Thyroid gland (tissue), 4 donors: ENCODE results near the gene CCDC24.

Source experiments
- CTCF ChIP-seq, 6 experiments: fragments of 200-600 bp in 3 of 6; fragments of 450-650 bp in 3 of 6; sonication (generic) in 3 of 6; IDR thresholded peaks; one replicate each; pipeline ENCODE4 v1.5.1; 2016 to 2019; ENCODE audit warnings: antibody characterized with exemption in 6 of 6, mild to moderate bottlenecking in 2 of 6, inconsistent platforms in 1 of 6, moderate library complexity in 1 of 6
- POLR2A ChIP-seq, 2 donors: fragments of 450-650 bp; IDR thresholded peaks; one replicate each; pipeline ENCODE4 v1.6.1; 2017; ENCODE audit warnings: antibody characterized with exemption in 2 of 2, mild to moderate bottlenecking in 2 of 2, moderate library complexity in 1 of 2

GRCh38 chr1:43956234-43956633 is 35.2 kb upstream of the CCDC24 start:
- TF ChIP-seq POLR2A (IDR thresholded peaks at IDR 0.05) (no peak), CTCF (IDR thresholded peaks at IDR 0.05) (no peak)
